ENCODE measurements around the gene CAMK1D. TPM values are rescaled to one million over a fixed set of nuclear protein-coding genes. Genes with fewer than 3 reads are reported as not detected.

CAMK1D gene
- total RNA-seq, 1 experiment from 2014 or later: 10.2 TPM

GRCh38 chr10:12780634-12781601 lies 431.6 kb downstream of the CAMK1D start:
- Mint-ChIP-seq H3K4me1 (peaks cover 4% of the 10 kb centered on the region; the same call in 1 of the 2 replicates), H3K27me3 (ENCODE audit: low read depth) (peaks cover 6% of the 10 kb centered on the region; the same call in 1 of the 2 replicates), H3K4me3 (no peak overlapping the region), H3K9me3 (no peaks in the 10 kb centered on the region), H3K36me3 (no peaks in the 10 kb centered on the region), H3K27ac (no peak overlapping the region)
- DNase-seq (ENCODE audit: low spot score): no peak
- ATAC-seq: no peak
- no peak for TF ChIP-seq ZBTB21 (CRISPR knock-in tag; IDR thresholded peaks at IDR 0.05; ENCODE audit: borderline replicate concordance)
- TF ChIP-seq OVOL2 (CRISPR knock-in tag; IDR thresholded peaks at IDR 0.05; ENCODE audit: borderline replicate concordance): no peak
- TF ChIP-seq ZNF423 (CRISPR knock-in tag; IDR thresholded peaks at IDR 0.05): peak; percentile 63; the same call in 1 of the 2 replicates
- TF ChIP-seq, protein P1, sequence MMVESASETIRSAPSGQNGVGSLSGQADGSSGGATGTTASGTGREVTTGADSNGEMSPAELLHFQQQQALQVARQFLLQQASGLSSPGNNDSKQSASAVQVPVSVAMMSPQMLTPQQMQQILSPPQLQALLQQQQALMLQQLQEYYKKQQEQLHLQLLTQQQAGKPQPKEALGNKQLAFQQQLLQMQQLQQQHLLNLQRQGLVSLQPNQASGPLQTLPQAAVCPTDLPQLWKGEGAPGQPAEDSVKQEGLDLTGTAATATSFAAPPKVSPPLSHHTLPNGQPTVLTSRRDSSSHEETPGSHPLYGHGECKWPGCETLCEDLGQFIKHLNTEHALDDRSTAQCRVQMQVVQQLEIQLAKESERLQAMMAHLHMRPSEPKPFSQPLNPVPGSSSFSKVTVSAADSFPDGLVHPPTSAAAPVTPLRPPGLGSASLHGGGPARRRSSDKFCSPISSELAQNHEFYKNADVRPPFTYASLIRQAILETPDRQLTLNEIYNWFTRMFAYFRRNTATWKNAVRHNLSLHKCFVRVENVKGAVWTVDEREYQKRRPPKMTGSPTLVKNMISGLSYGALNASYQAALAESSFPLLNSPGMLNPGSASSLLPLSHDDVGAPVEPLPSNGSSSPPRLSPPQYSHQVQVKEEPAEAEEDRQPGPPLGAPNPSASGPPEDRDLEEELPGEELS (CRISPR knock-in tag; IDR thresholded peaks at IDR 0.05): no peak
- TF ChIP-seq JAZF1 (CRISPR knock-in tag; IDR thresholded peaks at IDR 0.05): no peak
- CTCF ChIA-PET: interaction anchor here (0.6 to 2.5 kb wide), 7 partner anchors 9 to 571 kb away, joined by 3 to 10 read pairs (median 4); no protein-coding TSS in a partner anchor
- POLR2A ChIA-PET: no interaction called here

DNA sequence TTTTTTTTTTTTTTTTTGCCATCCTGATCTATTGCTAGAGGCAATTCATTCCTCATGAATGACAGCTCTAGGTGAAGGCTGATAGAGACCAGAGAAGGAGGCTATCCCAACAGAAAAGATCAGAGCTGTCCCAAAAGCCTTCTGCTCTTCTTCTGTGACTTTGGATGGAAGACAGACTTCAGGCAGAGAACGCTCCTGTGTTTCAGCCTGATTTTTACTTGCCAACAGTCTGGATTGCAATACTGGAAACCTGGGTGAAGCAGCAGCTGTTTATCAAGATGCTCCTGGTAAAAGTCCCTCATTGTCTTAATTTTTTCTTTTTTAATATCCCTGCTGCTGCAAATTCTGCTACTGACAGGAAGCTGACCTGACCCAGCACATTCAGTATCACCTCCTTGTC lies 432.6 kb downstream of the CAMK1D start:
- ATAC-seq (no peak), DNase-seq (ENCODE audit: low spot score) (no peak)
- H3K36me3 Mint-ChIP-seq: no peaks in the 10 kb centered on the region
- ChIA-PET POLR2A (no interaction called here), CTCF (interaction anchor here (0.6 to 2.5 kb wide), 47 partner anchors 8 to 1183 kb away, joined by 3 to 28 read pairs (median 4); no protein-coding TSS in a partner anchor)
- H3K4me3 Mint-ChIP-seq: no peak overlapping the region
- H3K27ac Mint-ChIP-seq: no peak overlapping the region
- peaks cover 4% of the 10 kb centered on the region; the same call in 1 of the 2 replicates for H3K4me1 Mint-ChIP-seq
- H3K9me3 Mint-ChIP-seq: no peaks in the 10 kb centered on the region
- H3K27me3 Mint-ChIP-seq (ENCODE audit: low read depth): peaks cover under 1% of the 10 kb centered on the region; the same call in 1 of the 2 replicates
- no peak for TF ChIP-seq RELA (CRISPR knock-in tag; IDR thresholded peaks at IDR 0.05; ENCODE audit: borderline replicate concordance)
- TF ChIP-seq ZNF138 (CRISPR knock-in tag; conservative IDR thresholded peaks at IDR 0.05): no peak
- no peak for TF ChIP-seq MYBL2 (CRISPR knock-in tag; IDR thresholded peaks at IDR 0.05)
- TF ChIP-seq TP53 (CRISPR knock-in tag; IDR thresholded peaks at IDR 0.05): no peak
- TF ChIP-seq RORB (CRISPR knock-in tag; IDR thresholded peaks at IDR 0.05): no peak
- TF ChIP-seq NFE2L1 (CRISPR knock-in tag; IDR thresholded peaks at IDR 0.05): no peak
- TF ChIP-seq ARID4B (CRISPR knock-in tag; IDR thresholded peaks at IDR 0.05; ENCODE audit: borderline replicate concordance): no peak
- no peak for TF ChIP-seq IRF2 (CRISPR knock-in tag; IDR thresholded peaks at IDR 0.05; ENCODE audit: borderline replicate concordance, low read depth)
- TF ChIP-seq, protein P2, sequence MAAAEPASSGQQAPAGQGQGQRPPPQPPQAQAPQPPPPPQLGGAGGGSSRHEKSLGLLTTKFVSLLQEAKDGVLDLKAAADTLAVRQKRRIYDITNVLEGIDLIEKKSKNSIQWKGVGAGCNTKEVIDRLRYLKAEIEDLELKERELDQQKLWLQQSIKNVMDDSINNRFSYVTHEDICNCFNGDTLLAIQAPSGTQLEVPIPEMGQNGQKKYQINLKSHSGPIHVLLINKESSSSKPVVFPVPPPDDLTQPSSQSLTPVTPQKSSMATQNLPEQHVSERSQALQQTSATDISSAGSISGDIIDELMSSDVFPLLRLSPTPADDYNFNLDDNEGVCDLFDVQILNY (CRISPR knock-in tag; IDR thresholded peaks at IDR 0.05): no peak
- TF ChIP-seq TEAD1 (CRISPR knock-in tag; IDR thresholded peaks at IDR 0.05): no peak
- TF ChIP-seq CREM (CRISPR knock-in tag; IDR thresholded peaks at IDR 0.05): no peak
- no peak for TF ChIP-seq MXD4 (CRISPR knock-in tag; IDR thresholded peaks at IDR 0.05; ENCODE audit: borderline replicate concordance)
- TF ChIP-seq AR (CRISPR knock-in tag; IDR thresholded peaks at IDR 0.05): no peak
- no peak for TF ChIP-seq ZNF121 (CRISPR knock-in tag; IDR thresholded peaks at IDR 0.05)
- TF ChIP-seq, protein P3, sequence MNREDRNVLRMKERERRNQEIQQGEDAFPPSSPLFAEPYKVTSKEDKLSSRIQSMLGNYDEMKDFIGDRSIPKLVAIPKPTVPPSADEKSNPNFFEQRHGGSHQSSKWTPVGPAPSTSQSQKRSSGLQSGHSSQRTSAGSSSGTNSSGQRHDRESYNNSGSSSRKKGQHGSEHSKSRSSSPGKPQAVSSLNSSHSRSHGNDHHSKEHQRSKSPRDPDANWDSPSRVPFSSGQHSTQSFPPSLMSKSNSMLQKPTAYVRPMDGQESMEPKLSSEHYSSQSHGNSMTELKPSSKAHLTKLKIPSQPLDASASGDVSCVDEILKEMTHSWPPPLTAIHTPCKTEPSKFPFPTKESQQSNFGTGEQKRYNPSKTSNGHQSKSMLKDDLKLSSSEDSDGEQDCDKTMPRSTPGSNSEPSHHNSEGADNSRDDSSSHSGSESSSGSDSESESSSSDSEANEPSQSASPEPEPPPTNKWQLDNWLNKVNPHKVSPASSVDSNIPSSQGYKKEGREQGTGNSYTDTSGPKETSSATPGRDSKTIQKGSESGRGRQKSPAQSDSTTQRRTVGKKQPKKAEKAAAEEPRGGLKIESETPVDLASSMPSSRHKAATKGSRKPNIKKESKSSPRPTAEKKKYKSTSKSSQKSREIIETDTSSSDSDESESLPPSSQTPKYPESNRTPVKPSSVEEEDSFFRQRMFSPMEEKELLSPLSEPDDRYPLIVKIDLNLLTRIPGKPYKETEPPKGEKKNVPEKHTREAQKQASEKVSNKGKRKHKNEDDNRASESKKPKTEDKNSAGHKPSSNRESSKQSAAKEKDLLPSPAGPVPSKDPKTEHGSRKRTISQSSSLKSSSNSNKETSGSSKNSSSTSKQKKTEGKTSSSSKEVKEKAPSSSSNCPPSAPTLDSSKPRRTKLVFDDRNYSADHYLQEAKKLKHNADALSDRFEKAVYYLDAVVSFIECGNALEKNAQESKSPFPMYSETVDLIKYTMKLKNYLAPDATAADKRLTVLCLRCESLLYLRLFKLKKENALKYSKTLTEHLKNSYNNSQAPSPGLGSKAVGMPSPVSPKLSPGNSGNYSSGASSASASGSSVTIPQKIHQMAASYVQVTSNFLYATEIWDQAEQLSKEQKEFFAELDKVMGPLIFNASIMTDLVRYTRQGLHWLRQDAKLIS (CRISPR knock-in tag; IDR thresholded peaks at IDR 0.05; ENCODE audit: borderline replicate concordance): no peak

Data from WTC11 (cell line).